A673 (cell line): ENCODE data around the gene PMFBP1. TPM values are rescaled to one million over a fixed set of nuclear protein-coding genes. Genes with fewer than 3 reads are reported as not detected.

Experiments used
- Bru-seq: library from RNA; stranded (reverse); fragments of 400-500 nt; gene quantifications from one replicate; lab custom pipeline; 2021; lab: Mats Ljungman, UMichigan
- BruChase-seq, 2 experiments: library from RNA; stranded (reverse); fragments of 400-500 nt; gene quantifications; one replicate each; lab custom pipeline; 2021; lab: Mats Ljungman, UMichigan
- BruUV-seq: library from RNA; stranded (reverse); fragments of 400-500 nt; replicated peaks from 2 replicates; lab custom pipeline; 2021; lab: Mats Ljungman, UMichigan
- CTCF ChIA-PET: fragments of 300-600 bp; sonication (Branson Sonifier 250); formaldehyde crosslinking; loops from one replicate; lab custom pipeline; 2022; ENCODE audit warnings: antibody characterized with exemption; lab: Charles Lee
- POLR2A ChIA-PET: fragments of 300-600 bp; sonication (Branson Sonifier 250); formaldehyde crosslinking; loops from one replicate; lab custom pipeline; 2022; ENCODE audit warnings: antibody characterized with exemption; ENCODE audit not compliant: low non-redundant PET; lab: Charles Lee
- DNase-seq: peaks from one replicate; pipeline ENCODE4 v3.0.0-alpha.2; 2015; ENCODE audit warnings: low spot score
- H3K27ac ChIP-seq: fragments of 200-600 bp; sonication (generic); 2 replicates; pipeline ENCODE4 v1.5.1; 2016; ENCODE audit warnings: mixed run types, low read depth, mild to moderate bottlenecking, mixed read lengths, antibody characterized with exemption, low read length; ENCODE audit not compliant: poor library complexity, severe bottlenecking
- H3K27me3 ChIP-seq: fragments of 200-600 bp; sonication (generic); replicated peaks from 2 replicates; pipeline ENCODE4 v1.6.1; 2017; ENCODE audit warnings: mixed run types, low read depth, mild to moderate bottlenecking, mixed read lengths, antibody characterized with exemption, low read length; ENCODE audit not compliant: insufficient read depth, poor library complexity
- H3K36me3 ChIP-seq: fragments of 200-600 bp; sonication (generic); 2 replicates; pipeline ENCODE4 v1.6.1; 2016; ENCODE audit warnings: mixed run types, mild to moderate bottlenecking, mixed read lengths, antibody characterized with exemption, low read length; ENCODE audit not compliant: insufficient read depth, poor library complexity, severe bottlenecking
- H3K4me1 ChIP-seq: fragments of 200-600 bp; sonication (generic); 2 replicates; pipeline ENCODE4 v1.6.1; 2017; ENCODE audit warnings: mixed run types, mild to moderate bottlenecking, mixed read lengths, antibody characterized with exemption, low read length; ENCODE audit not compliant: insufficient read depth, poor library complexity, severe bottlenecking
- H3K4me3 ChIP-seq: fragments of 200-600 bp; sonication (generic); 2 replicates; pipeline ENCODE4 v1.5.1; 2016; ENCODE audit warnings: low read depth, mixed run types, mild to moderate bottlenecking, mixed read lengths, low read length; ENCODE audit not compliant: poor library complexity, severe bottlenecking
- H3K9me3 ChIP-seq: fragments of 200-600 bp; sonication (generic); 2 replicates; pipeline ENCODE4 v1.6.1; 2016; ENCODE audit warnings: mixed run types, low read depth, mild to moderate bottlenecking, mixed read lengths, antibody characterized with exemption, low read length; ENCODE audit not compliant: poor library complexity, severe bottlenecking
- EZH2 ChIP-seq: fragments of 200-600 bp; sonication (generic); IDR thresholded peaks from 2 replicates; pipeline ENCODE4 v1.6.1; 2017; ENCODE audit warnings: borderline replicate concordance, low read depth, mild to moderate bottlenecking, mixed read lengths, antibody characterized with exemption, low read length; ENCODE audit not compliant: poor library complexity, severe bottlenecking
- intact Hi-C: fragments of 100-400 bp; cut with micrococcal nuclease; formaldehyde crosslinking; loops from one replicate; pipeline ENCODE4 v1.10.0; 2022; ENCODE audit not compliant: unreplicated experiment
- long read RNA-seq: library from polyadenylated mRNA; stranded (forward); transcript quantifications from one replicate; pipeline ENCODE4 v2.0.0, GENCODE V29; 2022
- total RNA-seq: library from RNA; stranded (reverse); gene quantifications from 2 replicates; pipeline ENCODE4 v1.2.3, GENCODE V29; 2021
- TF ChIP-seq, protein P1 (sequence below): fragments of 300-800, 200-600 bp; sonication (generic); conservative IDR thresholded peaks from 2 replicates; pipeline ENCODE4 v1.5.1; 2017; ENCODE audit warnings: low read depth, mild to moderate bottlenecking, antibody characterized with exemption, low read length, moderate library complexity, mixed read lengths

Gene PMFBP1
- total RNA-seq (0.42 and 1.2 TPM in 2 replicates), Bru-seq, nascent RNA (percentile 25 among the genes with signal in this experiment), BruChase-seq, experiment 1, labeled RNA remaining after a 2-hour chase (percentile 31 among the genes with signal in this experiment), BruChase-seq, experiment 2, labeled RNA remaining after a 6-hour chase (percentile 30 among the genes with signal in this experiment)
- long read RNA-seq, partial matches to known transcripts: 1 of 6 reads
- long read RNA-seq, other reads (novel, unspliced or antisense): 5 of 6 reads

DNA sequence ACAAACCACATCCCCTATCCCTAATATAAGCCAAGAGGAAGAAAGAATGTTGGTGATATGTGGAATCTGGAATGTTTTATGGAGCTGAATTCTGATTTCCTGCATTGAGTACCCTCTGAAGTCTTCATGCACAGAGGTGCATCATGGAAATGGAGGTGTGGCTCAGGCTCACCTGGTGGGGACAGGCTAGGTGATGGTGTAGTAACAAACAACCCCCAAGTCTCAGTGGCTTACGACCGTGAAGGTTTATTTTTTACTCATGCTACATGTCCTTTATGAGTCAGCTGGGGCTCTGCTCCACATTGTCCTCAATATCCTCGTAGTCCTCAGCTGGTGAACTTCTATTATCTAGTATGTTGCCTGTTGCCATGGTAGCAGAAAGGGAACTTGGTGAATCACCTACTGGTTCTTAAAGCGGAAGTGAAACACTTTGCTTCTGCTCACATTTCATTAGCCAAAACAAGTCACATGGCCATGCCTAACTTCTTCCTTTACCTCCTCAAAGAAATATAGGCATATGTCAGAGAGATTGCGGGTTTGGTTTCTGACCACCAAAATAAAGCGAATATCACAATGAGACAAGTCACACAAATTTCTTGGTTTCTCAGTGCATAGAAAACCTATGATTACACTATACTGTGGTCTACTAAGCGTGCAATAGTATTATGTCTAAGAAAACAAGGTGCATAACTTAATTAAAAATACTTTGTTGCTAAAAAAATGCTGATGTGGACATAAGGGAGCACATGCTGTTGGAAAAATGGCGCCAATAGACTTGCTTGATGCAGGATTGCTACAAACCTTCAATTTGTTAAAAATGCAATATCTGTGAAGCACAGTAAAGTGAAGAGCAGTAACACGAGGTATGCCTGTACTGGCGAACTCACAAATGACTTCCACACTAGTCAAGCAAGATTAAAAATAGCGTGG is at the start of gene PMFBP1:
Gene PMFBP1, minus strand, starts transcription at position 51 of the 930 bp plus-strand sequence. CDS start 947 bp downstream, outside the sequence.
- Histone ChIP-seq H3K27me3 (peaks cover 14% of the 10 kb centered on the region), H3K27ac (no peak within 1 kb of the TSS)
- CTCF ChIA-PET: no interaction called here

DNA sequence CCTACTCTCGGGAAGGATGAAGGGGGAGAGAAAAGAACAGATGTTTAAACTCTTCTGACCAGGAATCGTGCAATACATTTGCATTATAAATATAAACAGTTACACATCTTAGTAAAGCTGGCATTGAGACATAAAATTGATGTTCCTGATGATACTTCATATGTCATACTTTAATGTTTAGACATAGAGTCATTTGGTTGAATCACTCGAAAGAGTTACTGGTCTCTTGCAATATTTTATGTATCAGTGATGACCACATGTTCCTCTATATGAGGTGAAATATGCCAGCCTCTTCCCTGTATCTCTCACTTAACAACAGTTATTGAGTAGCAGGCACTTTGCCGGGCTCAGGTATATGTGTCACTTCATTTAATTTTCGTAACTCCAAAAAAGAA is 49.7 kb upstream of the PMFBP1 start:
- no peak overlapping the region for H3K4me3 ChIP-seq
- no TSS peak for BruUV-seq
- H3K9me3 ChIP-seq: no peaks in the 10 kb centered on the region
- H3K36me3 ChIP-seq: no peaks in the 10 kb centered on the region
- no peak overlapping the region for H3K27ac ChIP-seq
- TF ChIP-seq EZH2: no peak
- TF ChIP-seq, protein P1, sequence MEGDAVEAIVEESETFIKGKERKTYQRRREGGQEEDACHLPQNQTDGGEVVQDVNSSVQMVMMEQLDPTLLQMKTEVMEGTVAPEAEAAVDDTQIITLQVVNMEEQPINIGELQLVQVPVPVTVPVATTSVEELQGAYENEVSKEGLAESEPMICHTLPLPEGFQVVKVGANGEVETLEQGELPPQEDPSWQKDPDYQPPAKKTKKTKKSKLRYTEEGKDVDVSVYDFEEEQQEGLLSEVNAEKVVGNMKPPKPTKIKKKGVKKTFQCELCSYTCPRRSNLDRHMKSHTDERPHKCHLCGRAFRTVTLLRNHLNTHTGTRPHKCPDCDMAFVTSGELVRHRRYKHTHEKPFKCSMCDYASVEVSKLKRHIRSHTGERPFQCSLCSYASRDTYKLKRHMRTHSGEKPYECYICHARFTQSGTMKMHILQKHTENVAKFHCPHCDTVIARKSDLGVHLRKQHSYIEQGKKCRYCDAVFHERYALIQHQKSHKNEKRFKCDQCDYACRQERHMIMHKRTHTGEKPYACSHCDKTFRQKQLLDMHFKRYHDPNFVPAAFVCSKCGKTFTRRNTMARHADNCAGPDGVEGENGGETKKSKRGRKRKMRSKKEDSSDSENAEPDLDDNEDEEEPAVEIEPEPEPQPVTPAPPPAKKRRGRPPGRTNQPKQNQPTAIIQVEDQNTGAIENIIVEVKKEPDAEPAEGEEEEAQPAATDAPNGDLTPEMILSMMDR: no peak
- no peaks in the 10 kb centered on the region for H3K4me1 ChIP-seq
- ChIA-PET CTCF (no interaction called here), POLR2A (no interaction called here)
- peaks cover 21% of the 10 kb centered on the region for H3K27me3 ChIP-seq
- intact Hi-C loops: no loop called here
- DNase-seq: no peak

More for the DNA sequence above, at the start of gene PMFBP1:
- no peak within 1 kb of the TSS for H3K4me3 ChIP-seq
- DNase-seq: peak; percentile 21
- TF ChIP-seq, protein P1: no peak
- TF ChIP-seq EZH2: no peak
- no TSS peak for BruUV-seq
- H3K4me1 ChIP-seq: no peaks in the 10 kb centered on the region
- POLR2A ChIA-PET: no interaction called here
- H3K9me3 ChIP-seq: no peaks in the 10 kb centered on the region
- intact Hi-C loops: no loop called here
- H3K36me3 ChIP-seq: no peaks in the 10 kb centered on the region

DNA sequence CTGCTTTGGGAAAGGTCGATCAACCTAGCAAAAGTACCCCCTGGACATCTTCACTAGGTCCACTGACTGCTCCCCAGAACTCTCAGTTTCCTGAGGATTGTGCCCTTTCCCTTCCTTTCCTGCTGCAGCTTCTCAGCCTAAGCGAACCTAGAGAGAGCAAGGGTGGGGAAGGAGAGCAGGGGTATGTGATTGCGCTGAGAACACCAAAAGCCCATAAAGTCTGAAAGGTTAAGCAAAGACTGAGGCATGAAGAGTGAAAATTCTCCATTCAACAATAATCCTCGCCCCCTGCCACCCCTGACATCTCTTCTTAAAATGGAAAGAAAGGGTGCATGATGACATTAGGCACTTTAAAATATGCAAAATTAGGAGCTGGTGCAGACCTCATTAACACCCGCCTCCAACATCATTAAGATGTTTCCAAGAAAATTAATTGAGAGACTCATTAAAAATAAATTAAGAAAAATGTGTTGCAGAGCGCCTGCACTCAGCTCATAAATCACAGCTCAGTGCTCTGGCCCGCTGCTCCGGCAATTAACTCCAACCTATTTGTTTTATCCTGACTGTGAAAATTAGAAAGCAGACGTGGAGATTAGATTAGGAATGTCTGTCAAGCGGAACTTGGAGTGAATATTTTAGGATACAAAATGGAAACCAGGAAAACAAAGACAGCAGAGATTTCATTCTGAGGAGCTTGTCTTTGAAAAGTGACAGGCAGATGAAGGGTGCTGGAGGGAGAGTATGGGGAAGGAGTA is 49.1 kb upstream of the PMFBP1 start:
- Histone ChIP-seq H3K9me3 (no peaks in the 10 kb centered on the region), H3K4me3 (no peak overlapping the region), H3K27ac (no peak overlapping the region), H3K27me3 (peaks cover 21% of the 10 kb centered on the region), H3K36me3 (no peaks in the 10 kb centered on the region), H3K4me1 (no peaks in the 10 kb centered on the region)
- no TSS peak for BruUV-seq
- TF ChIP-seq, protein P1: no peak
- TF ChIP-seq EZH2: peak; percentile 52
- intact Hi-C loops: no loop called here
- CTCF ChIA-PET: no interaction called here
- DNase-seq: no peak
- POLR2A ChIA-PET: no interaction called here
